CD4-positive, CD25-positive, alpha-beta regulatory T cell (primary cell): ENCODE data around the gene LSM2. TPM values are rescaled to one million over a fixed set of nuclear protein-coding genes. Genes with fewer than 3 reads are reported as not detected.
"Not testable (repeated sequence)": the region's sequence is repeated elsewhere in the genome, so short reads cannot be mapped to it uniquely, and the experiment has no call there.

ENCODE experiments used
- ATAC-seq, 2 donors: fragments of 150-1000 bp; cut with Tn5 transposase; one replicate each; pipeline ENCODE4 v1.10.0; 2021; ENCODE audit warnings: low read depth in 2 of 2, moderate number of reproducible peaks in 2 of 2, moderate library complexity in 1 of 2
- DNase-seq, 3 donors: peaks; one replicate each; pipeline versions ENCODE4 v3.0.0 to v3.0.0-alpha.2; 2012 to 2022; ENCODE audit warnings: mixed read lengths in 1 of 3
- H3K27ac ChIP-seq: one replicate; pipeline ENCODE4 v1.7.0; 2013; ENCODE audit warnings: mild to moderate bottlenecking, low read length; ENCODE audit not compliant: insufficient read depth, poor library complexity, severe bottlenecking
- H3K27me3 ChIP-seq: one replicate; pipeline ENCODE4 v1.7.0; 2013; ENCODE audit warnings: low read length; ENCODE audit not compliant: control insufficient read depth, insufficient read depth
- H3K36me3 ChIP-seq: one replicate; pipeline ENCODE4 v1.7.0; 2013; ENCODE audit warnings: mild to moderate bottlenecking, low read length, moderate library complexity; ENCODE audit not compliant: control insufficient read depth, insufficient read depth
- H3K4me1 ChIP-seq: 2 replicates; pipeline ENCODE4 v1.7.0; 2013; ENCODE audit warnings: mild to moderate bottlenecking, low read length; ENCODE audit not compliant: insufficient read depth, control insufficient read depth, poor library complexity, severe bottlenecking
- H3K4me3 ChIP-seq: one replicate; pipeline ENCODE4 v1.7.0; 2013; ENCODE audit warnings: low read depth, mild to moderate bottlenecking, low read length, moderate library complexity
- H3K9me3 ChIP-seq, 2 experiments: 1 replicate in 1 of 2; 2 replicates in 1 of 2; pipeline ENCODE4 v1.7.0; 2013; ENCODE audit warnings: low read length in 2 of 2, mild to moderate bottlenecking in 1 of 2, moderate library complexity in 1 of 2; ENCODE audit not compliant: control insufficient read depth in 2 of 2
- H3K27ac Mint-ChIP-seq, 3 donors: one replicate each; pipeline ENCODE4 v1.8.0; 2020 to 2022; ENCODE audit warnings: mild to moderate bottlenecking in 3 of 3, mixed read lengths in 3 of 3, moderate library complexity in 2 of 3
- H3K27me3 Mint-ChIP-seq: one replicate; pipeline ENCODE4 v1.8.0; 2022; ENCODE audit warnings: mild to moderate bottlenecking, mixed read lengths
- H3K36me3 Mint-ChIP-seq: one replicate; pipeline ENCODE4 v1.8.0; 2020; ENCODE audit warnings: mixed read lengths
- H3K4me1 Mint-ChIP-seq, 4 donors: one replicate each; pipeline ENCODE4 v1.8.0; 2020 to 2022; ENCODE audit warnings: mixed read lengths in 4 of 4, mild to moderate bottlenecking in 1 of 4
- H3K4me3 Mint-ChIP-seq, 4 donors: one replicate each; pipeline ENCODE4 v1.8.0; 2020 to 2022; ENCODE audit warnings: mild to moderate bottlenecking in 4 of 4, mixed read lengths in 4 of 4, moderate library complexity in 3 of 4
- H3K9me3 Mint-ChIP-seq, 7 donors: one replicate each; pipeline ENCODE4 v1.8.0; 2020 to 2022; ENCODE audit warnings: mixed read lengths in 7 of 7, mild to moderate bottlenecking in 3 of 7, moderate library complexity in 2 of 7
- polyA plus RNA-seq, 4 donors: library from polyadenylated mRNA; unstranded; fragments of 300-500 nt; fragmentation: Illumina TruSeq; gene quantifications; one replicate each; pipeline ENCODE4 v1.2.3, GENCODE V29; 2021
- total RNA-seq: library from RNA; stranded (reverse); gene quantifications from one replicate; pipeline ENCODE4 v1.2.3, GENCODE V29; 2022

LSM2 gene
- total and polyA plus RNA-seq, 5 donors from 2014 or later: 29.3 to 122 (median 85.8) TPM

DNA sequence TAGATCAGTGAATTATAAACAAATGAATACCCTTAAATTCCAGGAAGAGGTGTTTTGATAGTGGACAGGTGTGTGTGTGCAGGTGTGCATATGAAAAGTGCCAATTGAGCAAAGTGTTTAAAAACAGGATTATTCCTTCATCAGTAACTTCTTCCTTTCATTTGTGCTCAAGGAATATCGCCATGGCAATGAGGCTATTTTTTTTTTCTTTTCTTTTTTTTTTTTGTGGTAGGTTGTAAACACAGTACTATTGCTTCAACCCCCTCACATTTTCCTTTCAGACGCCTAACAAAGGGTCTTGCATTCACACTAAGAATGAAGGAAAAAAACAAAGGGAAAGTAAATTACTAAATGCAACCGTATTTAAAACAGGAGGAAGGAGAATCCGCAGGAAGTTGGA is 18.8 kb upstream of the LSM2 start:
- ATAC-seq (no peak), DNase-seq (no peak)
- Mint-ChIP-seq H3K4me1 (peaks cover 14 to 52% (median 33%) of the 10 kb centered on the region in 4 donors), H3K27me3 (no peaks in the 10 kb centered on the region), H3K9me3 (no peaks in the 10 kb centered on the region), H3K4me3 (peak overlapping the region; percentile 91 to 97 (median 94)), H3K36me3 (no peaks in the 10 kb centered on the region), H3K27ac (peak overlapping the region in 2 of 3 donors; percentile 96 to 97)
- Histone ChIP-seq H3K9me3 (no peaks in the 10 kb centered on the region), H3K27me3 (no peaks in the 10 kb centered on the region), H3K27ac (peak overlapping the region; percentile 85), H3K4me3 (no peak overlapping the region), H3K4me1 (peaks cover 40% of the 10 kb centered on the region), H3K36me3 (no peaks in the 10 kb centered on the region)

DNA sequence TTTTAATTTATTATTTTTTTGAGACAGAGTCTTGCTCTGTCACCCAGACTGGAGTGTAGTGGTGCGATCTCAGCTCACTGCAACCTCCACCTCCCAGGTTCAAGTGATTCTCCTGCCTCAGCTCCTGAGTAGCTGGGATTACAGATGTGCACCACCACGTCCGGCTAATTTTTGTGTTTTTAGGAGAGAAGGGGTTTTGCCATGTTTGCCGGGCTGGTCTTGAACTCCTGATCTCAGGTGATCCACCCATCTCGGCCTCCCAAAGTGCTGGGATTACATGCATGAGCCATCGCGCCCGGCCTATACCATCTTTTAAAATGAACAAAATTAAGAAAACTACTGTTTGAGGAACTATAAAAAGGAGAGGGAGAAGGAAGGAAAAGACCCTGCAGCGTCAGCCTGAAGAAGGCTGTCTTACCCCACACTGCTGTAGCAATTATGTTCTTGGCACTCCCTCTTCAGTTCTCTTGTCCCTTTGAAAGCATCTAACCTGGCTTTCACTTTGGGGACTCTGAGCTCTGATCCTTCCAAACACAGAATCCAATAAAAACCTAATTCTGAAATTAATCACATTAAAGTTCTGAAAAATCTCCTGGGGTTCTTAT is 16.9 kb upstream of the LSM2 start:
- H3K9me3 Mint-ChIP-seq, H3K36me3 Mint-ChIP-seq, H3K36me3 ChIP-seq, H3K9me3 ChIP-seq, ATAC-seq, H3K27me3 Mint-ChIP-seq, DNase-seq, H3K27me3 ChIP-seq: not testable (repeated sequence)
- peak overlapping the region in 2 of 3 donors; percentile 23 to 78 for H3K27ac Mint-ChIP-seq
- peak overlapping the region in 3 of 4 donors; percentile 20 to 97 (median 74) for H3K4me3 Mint-ChIP-seq
- Histone ChIP-seq H3K4me3 (peak overlapping the region; percentile 19), H3K27ac (peak overlapping the region; percentile 87), H3K4me1 (peaks cover 48% of the 10 kb centered on the region)
- peaks cover 12 to 55% (median 33%) of the 10 kb centered on the region in 4 donors for H3K4me1 Mint-ChIP-seq

DNA sequence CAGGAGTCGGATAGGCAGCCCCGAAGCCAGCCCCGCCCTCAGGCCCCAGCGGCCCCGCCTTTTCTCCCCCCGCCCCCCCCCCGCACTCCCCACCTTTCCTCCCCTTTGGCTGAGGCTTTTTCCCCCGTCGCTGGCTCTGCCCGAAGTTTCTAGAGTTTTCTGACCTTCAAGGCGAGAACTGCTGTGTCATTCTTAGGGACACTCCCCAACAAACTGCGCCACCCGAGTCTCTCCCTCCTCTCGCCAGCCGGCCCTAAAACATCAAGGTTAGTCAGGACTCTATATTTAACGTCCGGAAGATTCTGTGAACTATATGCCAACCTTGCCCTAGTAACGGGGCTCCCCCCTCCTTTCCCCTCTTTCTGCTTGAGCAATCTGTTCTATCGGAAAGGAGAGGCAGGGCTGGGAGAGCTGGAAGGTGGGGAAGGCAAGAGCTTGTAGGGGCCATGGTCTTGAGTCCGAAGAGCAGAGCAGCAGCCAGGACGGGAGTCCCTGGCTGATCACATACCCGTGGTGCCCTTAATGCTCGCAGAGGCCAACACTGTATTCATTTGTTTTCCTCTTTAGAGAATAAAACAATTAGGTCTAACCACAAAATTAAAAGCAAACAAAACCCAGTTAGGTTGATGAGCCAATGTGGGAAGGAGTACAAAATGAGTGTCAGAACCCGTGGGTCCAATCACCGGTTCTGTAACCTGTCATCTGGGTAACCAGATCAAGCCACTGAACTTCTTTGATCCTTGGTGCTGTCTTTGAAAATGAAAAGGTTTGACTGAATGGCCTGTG is 15.5 kb upstream of the LSM2 start:
- H3K4me1 ChIP-seq: peaks cover 58% of the 10 kb centered on the region
- H3K27ac ChIP-seq: peak overlapping the region; percentile 87
- ATAC-seq (peak; percentile 18 to 31), DNase-seq (peak; percentile 61 to 76 (median 72))
- Mint-ChIP-seq H3K27me3 (no peaks in the 10 kb centered on the region), H3K36me3 (peaks cover 8% of the 10 kb centered on the region), H3K4me3 (peak overlapping the region; percentile 94 to 98 (median 98)), H3K27ac (peak overlapping the region; percentile 91 to 100 (median 98)), H3K4me1 (peaks cover 16 to 68% (median 39%) of the 10 kb centered on the region in 4 donors), H3K9me3 (no peaks in the 10 kb centered on the region)
- H3K27me3 ChIP-seq: no peaks in the 10 kb centered on the region
- H3K9me3 ChIP-seq: no peaks in the 10 kb centered on the region
- H3K36me3 ChIP-seq: no peaks in the 10 kb centered on the region
- H3K4me3 ChIP-seq: peak overlapping the region; percentile 92

DNA sequence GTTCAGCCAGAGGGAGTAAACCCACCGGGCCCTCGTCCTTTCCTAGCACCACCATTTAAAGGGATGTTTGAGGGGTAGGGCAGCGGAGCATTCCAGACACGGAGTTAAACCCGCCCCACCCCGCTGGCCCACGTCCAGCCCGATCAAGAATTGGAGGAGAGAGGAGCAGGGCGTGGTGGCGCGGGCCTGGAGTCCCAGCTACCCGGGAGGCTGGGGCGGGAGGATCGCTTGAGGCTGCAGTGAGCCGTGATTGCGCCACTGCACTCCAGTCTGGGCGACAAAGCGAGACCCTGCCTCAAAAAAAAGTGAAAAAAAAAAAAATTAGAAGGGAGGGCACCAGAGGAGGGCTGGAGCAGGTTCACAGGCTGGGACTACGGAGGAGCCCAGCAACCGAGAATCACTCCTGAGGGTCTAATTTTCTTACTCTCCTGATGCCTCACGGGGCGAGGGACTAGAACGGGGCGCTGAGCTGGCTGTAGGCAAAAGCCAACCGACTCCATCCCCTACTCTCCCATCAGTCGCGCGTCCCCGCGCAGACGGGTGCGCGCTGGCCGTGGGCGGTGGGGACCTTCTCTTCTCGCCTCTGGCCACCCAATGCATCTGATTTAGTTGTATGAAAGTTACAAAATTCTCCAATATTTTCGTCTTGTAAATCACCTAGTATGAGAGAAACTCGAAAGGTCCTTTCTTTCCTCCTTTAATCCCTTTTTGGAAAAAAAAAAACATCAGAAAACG is 14.7 kb upstream of the LSM2 start:
- Histone ChIP-seq H3K36me3 (no peaks in the 10 kb centered on the region), H3K9me3 (no peaks in the 10 kb centered on the region), H3K4me3 (peak overlapping the region; percentile 92), H3K27me3 (no peaks in the 10 kb centered on the region), H3K27ac (peak overlapping the region; percentile 87), H3K4me1 (peaks cover 52% of the 10 kb centered on the region)
- Mint-ChIP-seq H3K27me3 (no peaks in the 10 kb centered on the region), H3K4me3 (peak overlapping the region; percentile 94 to 98 (median 98)), H3K9me3 (no peaks in the 10 kb centered on the region), H3K36me3 (peaks cover 8% of the 10 kb centered on the region), H3K4me1 (peaks cover 12 to 60% (median 35%) of the 10 kb centered on the region in 4 donors), H3K27ac (peak overlapping the region; percentile 91 to 100 (median 98))
- DNase-seq (peak in 1 of 3 donors; percentile 63), ATAC-seq (peak in 1 of 2 donors; percentile 16)

DNA sequence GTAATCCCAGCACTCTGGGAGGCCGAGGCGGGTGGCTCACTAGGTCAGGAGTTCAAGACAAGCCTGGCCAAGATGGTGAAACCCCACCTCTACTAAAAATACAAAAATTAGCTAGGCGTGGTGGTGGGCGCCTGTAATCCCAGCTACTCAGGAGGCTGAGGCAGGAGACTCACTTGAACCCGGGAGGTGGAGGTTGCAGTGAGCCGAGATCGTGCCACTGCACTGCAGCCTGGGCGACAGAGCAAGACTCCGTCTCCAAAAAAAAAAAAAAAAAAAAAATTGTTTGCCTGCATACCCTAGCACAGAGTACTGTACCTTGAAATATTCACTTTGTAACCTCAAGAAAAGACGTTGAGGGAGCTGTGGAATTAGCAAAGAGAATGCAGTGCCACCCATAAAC is 13.6 kb upstream of the LSM2 start:
- Histone ChIP-seq H3K27ac (peak overlapping the region; percentile 48), H3K4me3 (peak overlapping the region; percentile 61), H3K4me1 (peaks cover 45% of the 10 kb centered on the region)
- Mint-ChIP-seq H3K4me1 (peaks cover 12 to 58% (median 32%) of the 10 kb centered on the region in 4 donors), H3K4me3 (peak overlapping the region; percentile 94 to 98 (median 98))
- DNase-seq, H3K36me3 ChIP-seq, H3K36me3 Mint-ChIP-seq, H3K9me3 ChIP-seq, H3K27ac Mint-ChIP-seq, H3K9me3 Mint-ChIP-seq, ATAC-seq, H3K27me3 ChIP-seq, H3K27me3 Mint-ChIP-seq: not testable (repeated sequence)

DNA sequence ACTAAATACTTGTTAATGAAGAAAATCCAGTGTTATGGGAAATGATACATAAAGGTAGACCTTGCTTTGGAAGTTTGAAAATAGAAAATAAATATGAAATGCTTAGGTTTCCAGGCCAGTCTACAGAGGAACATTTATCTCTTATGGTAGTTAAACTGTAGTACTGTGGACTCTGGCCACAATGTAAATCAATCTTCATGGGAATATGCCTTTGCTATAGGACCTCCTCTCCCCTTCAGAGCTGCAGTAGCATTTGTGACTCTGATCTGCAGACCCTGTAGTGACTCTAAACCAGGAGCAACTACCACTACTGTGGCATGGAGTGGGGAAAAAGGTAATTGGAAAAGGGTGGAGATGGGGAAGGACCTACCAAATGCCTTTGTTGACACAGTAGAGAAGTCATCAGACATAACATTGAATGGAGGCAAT is 13.1 kb upstream of the LSM2 start:
- H3K27me3 ChIP-seq: no peaks in the 10 kb centered on the region
- H3K9me3 ChIP-seq: no peaks in the 10 kb centered on the region
- H3K27ac ChIP-seq: peak overlapping the region; percentile 48
- H3K36me3 ChIP-seq: no peaks in the 10 kb centered on the region
- Mint-ChIP-seq H3K4me3 (peak overlapping the region; percentile 70 to 98 (median 84)), H3K27ac (peak overlapping the region in 2 of 3 donors; percentile 13 to 66), H3K9me3 (no peaks in the 10 kb centered on the region), H3K4me1 (peaks cover 12 to 53% (median 30%) of the 10 kb centered on the region in 4 donors), H3K27me3 (no peaks in the 10 kb centered on the region), H3K36me3 (peaks cover 8% of the 10 kb centered on the region)
- H3K4me1 ChIP-seq: peaks cover 48% of the 10 kb centered on the region
- DNase-seq: no peak
- ATAC-seq: no peak
- peak overlapping the region; percentile 67 for H3K4me3 ChIP-seq

DNA sequence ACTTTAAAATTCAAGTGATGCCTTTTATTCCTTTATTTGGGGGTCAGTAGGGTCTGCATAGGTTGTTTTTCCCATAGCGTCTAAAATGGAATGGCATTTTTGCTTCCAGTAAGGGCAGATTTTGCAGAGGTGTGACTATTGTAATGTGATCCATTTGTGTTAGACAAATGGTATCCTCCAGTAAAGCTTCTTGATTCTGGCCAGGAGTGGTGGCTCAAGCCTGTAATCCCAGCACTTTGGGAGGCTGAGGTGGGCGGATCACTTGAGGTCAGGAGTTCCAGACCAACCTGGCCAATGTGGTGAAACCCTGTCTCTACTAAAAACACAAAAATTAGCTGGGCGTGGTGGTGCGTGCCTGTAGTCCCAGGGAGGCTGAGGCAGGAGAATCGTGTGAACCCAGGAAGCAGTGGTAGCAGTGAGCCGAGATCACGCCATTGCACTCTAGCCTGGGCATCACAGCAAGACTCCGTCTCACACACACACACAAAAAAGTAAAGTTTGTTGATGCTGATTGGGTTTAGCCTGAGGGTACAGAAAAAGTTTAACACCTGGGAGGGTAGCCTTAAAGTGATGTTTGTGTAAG is 11.3 kb upstream of the LSM2 start:
- Histone ChIP-seq H3K4me3 (peak overlapping the region; percentile 98), H3K4me1 (peaks cover 58% of the 10 kb centered on the region), H3K27ac (peak overlapping the region; percentile 76)
- not testable (repeated sequence) for H3K36me3 Mint-ChIP-seq, H3K9me3 ChIP-seq, H3K36me3 ChIP-seq, ATAC-seq, H3K27me3 Mint-ChIP-seq, H3K27me3 ChIP-seq, H3K9me3 Mint-ChIP-seq
- Mint-ChIP-seq H3K27ac (peak overlapping the region; percentile 81 to 90 (median 86)), H3K4me3 (peak overlapping the region; percentile 88 to 98 (median 95)), H3K4me1 (peaks cover 15 to 59% (median 38%) of the 10 kb centered on the region in 4 donors)
- DNase-seq: peak in 1 of 3 donors; percentile 43
